Measurements from ENCODE around the gene RRBP1. TPM values are rescaled to one million over a fixed set of nuclear protein-coding genes. Genes with fewer than 3 reads are reported as not detected.

RRBP1 gene
- total RNA-seq, 1 experiment from 2014 or later: 45.3 TPM

DNA sequence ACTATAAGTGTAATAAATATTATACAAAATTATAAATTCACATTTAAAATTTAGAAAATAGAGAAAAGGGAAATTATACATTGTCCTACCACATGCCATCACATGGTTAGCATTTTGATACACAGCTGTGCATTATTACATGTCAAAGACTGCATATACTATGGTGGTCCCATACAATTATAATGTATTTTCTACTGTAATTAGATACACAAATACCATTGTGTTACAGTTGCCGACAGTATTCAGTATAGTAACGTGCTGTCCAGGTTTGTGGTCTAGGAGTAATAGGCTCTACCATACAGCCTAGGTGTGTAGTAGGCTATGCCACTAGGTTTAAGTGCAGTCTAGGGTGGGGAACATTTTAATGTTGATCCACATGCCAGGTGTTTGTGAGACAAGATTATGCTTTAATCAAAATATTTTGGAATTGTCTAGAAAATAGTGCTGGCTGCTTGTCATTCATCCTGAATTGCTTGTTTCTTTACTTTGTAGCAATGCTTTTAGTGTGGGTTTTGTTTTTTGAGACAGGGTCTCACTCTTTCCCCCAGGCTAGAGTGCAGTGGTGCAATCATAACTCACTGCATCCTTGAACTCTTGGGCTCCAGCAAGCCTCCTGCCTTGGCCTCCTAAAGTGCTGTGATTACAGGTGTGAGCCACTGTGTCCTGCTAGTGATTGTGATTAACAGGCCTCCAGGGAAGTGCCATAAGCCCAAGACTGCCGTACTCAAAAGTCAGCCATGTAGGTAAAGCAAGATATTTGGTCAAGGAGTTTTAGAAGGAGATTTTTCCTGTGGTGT, 73.1 kb downstream of the RRBP1 start:
- Mint-ChIP-seq H3K9me3 (ENCODE audit: low read depth, unreplicated experiment) (no peaks in the 10 kb centered on the region), H3K27ac (ENCODE audit: unreplicated experiment) (no peak overlapping the region), H3K27me3 (ENCODE audit: unreplicated experiment) (no peaks in the 10 kb centered on the region), H3K36me3 (ENCODE audit: insufficient read depth, unreplicated experiment) (peaks cover 11% of the 10 kb centered on the region), H3K4me1 (ENCODE audit: low read depth, unreplicated experiment) (peaks cover 7% of the 10 kb centered on the region), H3K4me3 (ENCODE audit: low read depth, unreplicated experiment) (no peak overlapping the region)
- no TSS peak for BruUV-seq (replicated peaks)
- intact Hi-C loops (cut with micrococcal nuclease; ENCODE audit: unreplicated experiment): loop anchor here (5.0 kb wide), 1 partner anchor 72 kb away; no protein-coding TSS in a partner anchor
- CTCF ChIA-PET: no interaction called here
- TF ChIP-seq, protein P1, sequence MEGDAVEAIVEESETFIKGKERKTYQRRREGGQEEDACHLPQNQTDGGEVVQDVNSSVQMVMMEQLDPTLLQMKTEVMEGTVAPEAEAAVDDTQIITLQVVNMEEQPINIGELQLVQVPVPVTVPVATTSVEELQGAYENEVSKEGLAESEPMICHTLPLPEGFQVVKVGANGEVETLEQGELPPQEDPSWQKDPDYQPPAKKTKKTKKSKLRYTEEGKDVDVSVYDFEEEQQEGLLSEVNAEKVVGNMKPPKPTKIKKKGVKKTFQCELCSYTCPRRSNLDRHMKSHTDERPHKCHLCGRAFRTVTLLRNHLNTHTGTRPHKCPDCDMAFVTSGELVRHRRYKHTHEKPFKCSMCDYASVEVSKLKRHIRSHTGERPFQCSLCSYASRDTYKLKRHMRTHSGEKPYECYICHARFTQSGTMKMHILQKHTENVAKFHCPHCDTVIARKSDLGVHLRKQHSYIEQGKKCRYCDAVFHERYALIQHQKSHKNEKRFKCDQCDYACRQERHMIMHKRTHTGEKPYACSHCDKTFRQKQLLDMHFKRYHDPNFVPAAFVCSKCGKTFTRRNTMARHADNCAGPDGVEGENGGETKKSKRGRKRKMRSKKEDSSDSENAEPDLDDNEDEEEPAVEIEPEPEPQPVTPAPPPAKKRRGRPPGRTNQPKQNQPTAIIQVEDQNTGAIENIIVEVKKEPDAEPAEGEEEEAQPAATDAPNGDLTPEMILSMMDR (IDR thresholded peaks at IDR 0.05; ENCODE audit: unreplicated experiment): no peak
- DNase-seq: no peak

DNA sequence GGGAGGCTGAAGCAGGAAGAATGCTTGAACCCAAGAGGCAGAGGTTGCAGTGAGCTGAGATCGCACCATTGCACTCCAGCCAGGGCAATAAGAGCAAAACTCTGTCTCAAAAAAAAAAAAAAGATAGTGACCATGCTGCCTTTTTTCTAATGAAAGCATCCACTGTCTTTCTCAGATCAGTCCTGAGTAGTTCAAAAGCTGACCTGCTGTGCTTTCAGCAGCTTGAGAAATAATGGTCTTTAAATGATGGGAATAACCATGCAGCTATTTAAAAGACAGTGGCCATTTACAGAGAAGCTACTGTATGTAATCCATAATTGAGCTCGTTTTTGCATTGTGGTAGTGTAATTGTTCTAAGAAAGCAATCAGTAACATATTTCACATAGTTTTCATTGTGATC, 76.0 kb downstream of the RRBP1 start:
- intact Hi-C loops (cut with micrococcal nuclease; ENCODE audit: unreplicated experiment): loop anchor here (5.0 kb wide), 1 partner anchor 69 kb away; no protein-coding TSS in a partner anchor
- no peaks in the 10 kb centered on the region for H3K27me3 Mint-ChIP-seq (ENCODE audit: unreplicated experiment)
- DNase-seq: no peak
- no peaks in the 10 kb centered on the region for H3K9me3 Mint-ChIP-seq (ENCODE audit: low read depth, unreplicated experiment)
- peaks cover 14% of the 10 kb centered on the region for H3K36me3 Mint-ChIP-seq (ENCODE audit: insufficient read depth, unreplicated experiment)
- H3K4me3 Mint-ChIP-seq (ENCODE audit: low read depth, unreplicated experiment): no peak overlapping the region
- peaks cover 7% of the 10 kb centered on the region for H3K4me1 Mint-ChIP-seq (ENCODE audit: low read depth, unreplicated experiment)
- no peak overlapping the region for H3K27ac Mint-ChIP-seq (ENCODE audit: unreplicated experiment)
- CTCF ChIA-PET: no interaction called here
- no TSS peak for BruUV-seq (replicated peaks)
- TF ChIP-seq, protein P1 (IDR thresholded peaks at IDR 0.05; ENCODE audit: unreplicated experiment): no peak

DNA sequence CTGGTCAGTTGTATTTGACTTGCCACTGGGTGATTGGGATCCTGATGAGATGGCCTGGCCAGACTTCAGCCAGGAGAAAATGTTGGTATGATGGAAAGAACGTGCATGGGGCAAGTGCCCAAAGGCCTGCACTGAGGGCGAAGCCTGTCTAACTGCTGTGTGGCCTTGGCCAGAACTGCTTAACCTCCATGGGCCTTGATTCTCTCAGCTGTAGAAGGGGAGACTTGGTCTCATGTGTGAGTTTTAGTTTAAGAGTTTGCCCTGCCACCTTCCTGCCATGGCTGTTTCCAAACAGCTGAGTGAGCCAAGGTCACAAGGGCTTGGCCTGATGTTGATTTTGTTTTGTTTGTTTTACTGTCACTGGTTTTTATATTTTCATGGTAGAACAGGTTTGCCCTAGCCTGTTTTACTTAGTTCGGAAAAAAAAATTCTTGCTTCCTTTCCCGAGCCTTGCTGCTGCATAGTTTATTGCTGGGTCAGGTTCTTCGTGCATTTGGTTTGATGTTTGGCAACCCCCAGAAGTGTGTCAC, 76.8 kb downstream of the RRBP1 start:
- H3K9me3 Mint-ChIP-seq (ENCODE audit: low read depth, unreplicated experiment): no peaks in the 10 kb centered on the region
- H3K36me3 Mint-ChIP-seq (ENCODE audit: insufficient read depth, unreplicated experiment): peaks cover 14% of the 10 kb centered on the region
- intact Hi-C loops (cut with micrococcal nuclease; ENCODE audit: unreplicated experiment): loop anchor here (5.0 kb wide), 1 partner anchor 68 kb away; no protein-coding TSS in a partner anchor
- no peak overlapping the region for H3K4me3 Mint-ChIP-seq (ENCODE audit: low read depth, unreplicated experiment)
- no peak overlapping the region for H3K27ac Mint-ChIP-seq (ENCODE audit: unreplicated experiment)
- no peaks in the 10 kb centered on the region for H3K27me3 Mint-ChIP-seq (ENCODE audit: unreplicated experiment)
- CTCF ChIA-PET: interaction anchor here (0.6 kb wide), 1 partner anchor 63 kb away, joined by 3 read pairs; no protein-coding TSS in a partner anchor
- peaks cover 7% of the 10 kb centered on the region for H3K4me1 Mint-ChIP-seq (ENCODE audit: low read depth, unreplicated experiment)
- no peak for DNase-seq
- TF ChIP-seq, protein P1 (IDR thresholded peaks at IDR 0.05; ENCODE audit: unreplicated experiment): no peak
- no TSS peak for BruUV-seq (replicated peaks)

DNA sequence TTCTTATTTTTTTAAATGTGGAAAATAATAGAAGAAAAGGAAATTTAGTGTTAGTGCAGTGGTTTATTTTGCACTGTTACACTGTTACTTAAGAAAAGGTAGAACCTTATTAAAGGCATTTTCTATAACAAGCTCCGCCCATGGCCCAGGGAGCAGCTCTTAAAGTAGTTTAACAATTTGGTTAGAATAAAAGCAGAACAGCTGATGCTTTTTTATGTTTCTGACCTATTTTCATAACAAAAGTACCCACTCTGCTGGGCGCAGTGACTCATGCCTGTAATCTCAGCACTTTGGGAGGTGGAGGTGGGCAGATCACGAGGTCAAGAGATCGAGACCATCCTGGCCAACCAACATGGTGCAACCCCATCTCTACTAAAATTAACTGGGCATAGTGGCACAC, 79.5 kb downstream of the RRBP1 start:
- intact Hi-C loops (cut with micrococcal nuclease; ENCODE audit: unreplicated experiment): no loop called here
- no peak for DNase-seq
- H3K36me3 Mint-ChIP-seq (ENCODE audit: insufficient read depth, unreplicated experiment): peaks cover 7% of the 10 kb centered on the region
- peaks cover 7% of the 10 kb centered on the region for H3K4me1 Mint-ChIP-seq (ENCODE audit: low read depth, unreplicated experiment)
- no peaks in the 10 kb centered on the region for H3K27me3 Mint-ChIP-seq (ENCODE audit: unreplicated experiment)
- no TSS peak for BruUV-seq (replicated peaks)
- no peak overlapping the region for H3K27ac Mint-ChIP-seq (ENCODE audit: unreplicated experiment)
- no peak overlapping the region for H3K4me3 Mint-ChIP-seq (ENCODE audit: low read depth, unreplicated experiment)
- TF ChIP-seq, protein P1 (IDR thresholded peaks at IDR 0.05; ENCODE audit: unreplicated experiment): no peak
- H3K9me3 Mint-ChIP-seq (ENCODE audit: low read depth, unreplicated experiment): no peaks in the 10 kb centered on the region
- CTCF ChIA-PET: no interaction called here

Data from Calu3 (cell line).